Endothelial cell (in vitro differentiated cells): ENCODE data around the gene RAB3GAP1. TPM values are rescaled to one million over a fixed set of nuclear protein-coding genes. Genes with fewer than 3 reads are reported as not detected.

Experiments
- DNase-seq: peaks from one replicate; pipeline ENCODE4 v3.0.0; 2021; ENCODE audit warnings: low spot score
- H3K27ac Mint-ChIP-seq: one replicate; pipeline ENCODE4 v1.8.0; 2021; ENCODE audit warnings: mixed read lengths, inconsistent platforms; ENCODE audit not compliant: unreplicated experiment
- H3K27me3 Mint-ChIP-seq: one replicate; pipeline ENCODE4 v1.8.0; 2021; ENCODE audit warnings: mild to moderate bottlenecking, moderate library complexity, mixed read lengths, inconsistent platforms; ENCODE audit not compliant: unreplicated experiment
- H3K36me3 Mint-ChIP-seq: one replicate; pipeline ENCODE4 v1.8.0; 2021; ENCODE audit warnings: mild to moderate bottlenecking, low read depth, mixed read lengths, inconsistent platforms; ENCODE audit not compliant: unreplicated experiment
- H3K4me1 Mint-ChIP-seq: one replicate; pipeline ENCODE4 v1.8.0; 2021; ENCODE audit warnings: mild to moderate bottlenecking, mixed read lengths, inconsistent platforms; ENCODE audit not compliant: unreplicated experiment
- H3K4me3 Mint-ChIP-seq: one replicate; pipeline ENCODE4 v1.8.0; 2021; ENCODE audit warnings: mild to moderate bottlenecking, mixed read lengths, inconsistent platforms; ENCODE audit not compliant: unreplicated experiment
- H3K9me3 Mint-ChIP-seq: one replicate; pipeline ENCODE4 v1.8.0; 2021; ENCODE audit warnings: mixed read lengths, inconsistent platforms; ENCODE audit not compliant: unreplicated experiment
- CTCF ChIP-seq: fragments of 200-600 bp; sonication (generic); IDR thresholded peaks from one replicate; pipeline ENCODE4 v1.5.0; 2021; ENCODE audit warnings: antibody characterized with exemption; ENCODE audit not compliant: unreplicated experiment
- long read RNA-seq: library from polyadenylated mRNA; unstranded; transcript quantifications from one replicate; pipeline ENCODE4 v2.0.0, GENCODE V29; 2020; ENCODE audit not compliant: unreplicated experiment
- total RNA-seq: library from RNA; stranded (reverse); fragmentation: NEBNext Ultra II Directional; extraction: Animal tissue kit (Norgen Biotek cat#: 25700); gene quantifications from one replicate; pipeline ENCODE4 v1.2.1, GENCODE V29; 2021; ENCODE audit not compliant: unreplicated experiment

The RAB3GAP1 gene
- 28.0 TPM for total RNA-seq
- long read RNA-seq, partial matches to known transcripts: 1 of 1 reads
- long read RNA-seq, other reads (novel, unspliced or antisense): 0 of 1 reads

- TF ChIP-seq CTCF: no peak
- Mint-ChIP-seq H3K9me3 (no peaks in the 10 kb centered on the region), H3K36me3 (no peaks in the 10 kb centered on the region), H3K4me3 (peak within 1 kb of the TSS; percentile 100), H3K27me3 (peaks cover 8% of the 10 kb centered on the region), H3K27ac (peak within 1 kb of the TSS; percentile 99), H3K4me1 (peaks cover 38% of the 10 kb centered on the region)
- DNase-seq: peak; percentile 64
Observed at GRCh38 chr2:135052042-135052876, at the start of gene RAB3GAP1. Gene RAB3GAP1 (plus strand): TSS chr2:135052292. CDS start chr2:135052308, 16 bp downstream.

- Mint-ChIP-seq H3K27me3 (no peaks in the 10 kb centered on the region), H3K4me3 (no peak overlapping the region), H3K36me3 (no peaks in the 10 kb centered on the region), H3K4me1 (no peaks in the 10 kb centered on the region), H3K9me3 (no peaks in the 10 kb centered on the region), H3K27ac (no peak overlapping the region)
- DNase-seq: no peak
- no peak for TF ChIP-seq CTCF
Observed at GRCh38 chr2:135002836-135003235, 49.3 kb upstream of the RAB3GAP1 start.

- no peaks in the 10 kb centered on the region for H3K27me3 Mint-ChIP-seq
- no peak overlapping the region for H3K4me3 Mint-ChIP-seq
- H3K9me3 Mint-ChIP-seq: no peaks in the 10 kb centered on the region
- TF ChIP-seq CTCF: peak; percentile 63
- no peaks in the 10 kb centered on the region for H3K4me1 Mint-ChIP-seq
- H3K36me3 Mint-ChIP-seq: no peaks in the 10 kb centered on the region
- no peak overlapping the region for H3K27ac Mint-ChIP-seq
- peak; percentile 81 for DNase-seq
Observed at GRCh38 chr2:135004005-135004746, 47.9 kb upstream of the RAB3GAP1 start.

DNA sequence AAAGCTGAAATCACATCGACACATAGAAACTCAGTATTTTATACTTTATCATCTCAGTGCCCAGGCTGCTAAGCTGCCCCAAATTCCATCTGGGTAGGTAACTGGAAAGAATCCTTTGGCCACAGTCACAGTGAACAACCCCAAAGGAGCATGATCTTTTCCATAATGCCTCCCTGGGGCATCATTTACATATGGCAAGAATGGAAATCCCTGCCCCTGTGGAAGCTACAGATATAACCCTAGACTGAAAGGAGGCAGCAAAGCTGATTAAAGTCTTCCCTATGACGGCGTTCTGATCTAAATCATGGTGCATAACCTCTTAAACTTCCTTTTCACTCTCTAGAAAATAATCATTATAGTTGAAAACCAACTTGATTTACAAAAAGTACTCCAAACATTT lies 46.3 kb upstream of the RAB3GAP1 start:
- H3K4me3 Mint-ChIP-seq: no peak overlapping the region
- no peaks in the 10 kb centered on the region for H3K36me3 Mint-ChIP-seq
- H3K27me3 Mint-ChIP-seq: no peaks in the 10 kb centered on the region
- H3K4me1 Mint-ChIP-seq: no peaks in the 10 kb centered on the region
- DNase-seq: no peak
- no peak overlapping the region for H3K27ac Mint-ChIP-seq
- H3K9me3 Mint-ChIP-seq: no peaks in the 10 kb centered on the region
- TF ChIP-seq CTCF: no peak

GRCh38 chr2:135009339-135009738 lies 42.8 kb upstream of the RAB3GAP1 start:
- H3K9me3 Mint-ChIP-seq: no peaks in the 10 kb centered on the region
- H3K27me3 Mint-ChIP-seq: no peaks in the 10 kb centered on the region
- TF ChIP-seq CTCF: no peak
- no peaks in the 10 kb centered on the region for H3K4me1 Mint-ChIP-seq
- no peak overlapping the region for H3K27ac Mint-ChIP-seq
- no peak overlapping the region for H3K4me3 Mint-ChIP-seq
- no peaks in the 10 kb centered on the region for H3K36me3 Mint-ChIP-seq
- no peak for DNase-seq
